Neural cell (in vitro differentiated cells): ENCODE measurements around the gene KRTAP8-1. TPM values are rescaled to one million over a fixed set of nuclear protein-coding genes. Genes with fewer than 3 reads are reported as not detected.
A peak's percentile ranks its signal among the peaks of the same experiment; 100 is the strongest.

Experiments
- H2AFZ ChIP-seq: fragments of 200-600, 300-800 bp; sonication (generic), shearing (Covaris generic); 2 replicates; pipeline ENCODE4 v1.6.0; 2014; ENCODE audit warnings: low read depth, mild to moderate bottlenecking, antibody characterized with exemption, low read length, moderate library complexity
- H3F3A ChIP-seq: fragments of 200-600 bp; shearing (Covaris generic); 2 replicates; pipeline ENCODE4 v1.6.1; 2016; ENCODE audit warnings: mild to moderate bottlenecking, moderate library complexity, mixed read lengths, antibody characterized with exemption, low read length; ENCODE audit not compliant: insufficient read depth, poor library complexity, severe bottlenecking
- H3K27ac ChIP-seq: fragments of 200-600, 300-800 bp; sonication (generic), shearing (Covaris generic); 2 replicates; pipeline ENCODE4 v1.5.1; 2014; ENCODE audit warnings: mild to moderate bottlenecking, low read length, moderate library complexity
- H3K27me3 ChIP-seq: fragments of 300-800, 200-600 bp; sonication (generic), shearing (Covaris generic); 2 replicates; pipeline ENCODE4 v1.6.0; 2014; ENCODE audit warnings: mild to moderate bottlenecking, low read depth, low read length, moderate library complexity; ENCODE audit not compliant: insufficient read depth
- H3K36me3 ChIP-seq: fragments of 300-800, 200-600 bp; sonication (generic), shearing (Covaris generic); 2 replicates; pipeline ENCODE4 v1.5.1; 2014; ENCODE audit warnings: mild to moderate bottlenecking, antibody characterized with exemption, low read length, moderate library complexity; ENCODE audit not compliant: insufficient read depth
- H3K4me2 ChIP-seq: fragments of 300-800, 200-600 bp; sonication (generic), shearing (Covaris generic); 2 replicates; pipeline ENCODE4 v1.6.0; 2014; ENCODE audit warnings: mild to moderate bottlenecking, low read length
- H3K4me3 ChIP-seq: fragments of 300-800, 200-600 bp; sonication (generic), shearing (Covaris generic); 2 replicates; pipeline ENCODE4 v1.5.1; 2014; ENCODE audit warnings: mild to moderate bottlenecking, low read length, moderate library complexity
- H3K79me2 ChIP-seq: fragments of 200-600 bp; shearing (Covaris generic); replicated peaks from 2 replicates; pipeline ENCODE4 v1.6.0; 2014; ENCODE audit warnings: mild to moderate bottlenecking, low read length, moderate library complexity; ENCODE audit not compliant: insufficient read depth
- H3K9ac ChIP-seq: fragments of 300-800, 200-600 bp; sonication (generic), shearing (Covaris generic); 2 replicates; pipeline ENCODE4 v1.6.1; 2016; ENCODE audit warnings: mild to moderate bottlenecking, low read length, mixed read lengths
- H3K9me2 ChIP-seq: fragments of 200-600 bp; shearing (Covaris generic); 2 replicates; pipeline ENCODE4 v1.6.1; 2016; ENCODE audit warnings: mild to moderate bottlenecking, low read length, mixed read lengths; ENCODE audit not compliant: insufficient read depth
- H3K9me3 ChIP-seq: fragments of 200-600, 300-800 bp; sonication (generic), shearing (Covaris generic); 2 replicates; pipeline ENCODE4 v1.6.1; 2016; ENCODE audit warnings: mild to moderate bottlenecking, mixed run types, low read length, moderate library complexity, mixed read lengths
- H4K20me1 ChIP-seq: fragments of 200-600 bp; shearing (Covaris generic); 2 replicates; pipeline ENCODE4 v1.6.1; 2016; ENCODE audit warnings: mild to moderate bottlenecking, mixed run types; ENCODE audit not compliant: insufficient read depth
- CTCF ChIP-seq: fragments of 450-650 bp; IDR thresholded peaks from 2 replicates; pipeline ENCODE4 v1.5.1; 2014; ENCODE audit warnings: antibody characterized with exemption, mild to moderate bottlenecking, moderate library complexity; ENCODE audit not compliant: poor library complexity, severe bottlenecking
- EP300 ChIP-seq: fragments of 450-650 bp; conservative IDR thresholded peaks from 2 replicates; pipeline ENCODE4 v1.6.1; 2014; ENCODE audit warnings: antibody characterized with exemption, mild to moderate bottlenecking, moderate library complexity; ENCODE audit not compliant: poor library complexity, severe bottlenecking
- EZH2 ChIP-seq: fragments of 200-600, 300-800 bp; shearing (Covaris generic), sonication (generic); IDR thresholded peaks from 2 replicates; pipeline ENCODE4 v1.6.1; 2014; ENCODE audit warnings: antibody characterized with exemption, low read length, borderline replicate concordance, mild to moderate bottlenecking; ENCODE audit not compliant: insufficient read depth, poor library complexity, severe bottlenecking
- MXI1 ChIP-seq: fragments of 450-650 bp; conservative IDR thresholded peaks from 2 replicates; pipeline ENCODE4 v1.6.1; 2014; ENCODE audit warnings: antibody characterized with exemption, mild to moderate bottlenecking; ENCODE audit not compliant: poor library complexity, severe bottlenecking
- POLR2AphosphoS5 ChIP-seq: IDR thresholded peaks from 2 replicates; pipeline ENCODE4 v1.6.1; 2012
- RAD21 ChIP-seq: fragments of 450-650 bp; conservative IDR thresholded peaks from 2 replicates; pipeline ENCODE4 v1.6.1; 2014; ENCODE audit warnings: antibody characterized with exemption, mild to moderate bottlenecking, moderate library complexity
- REST ChIP-seq: IDR thresholded peaks from 2 replicates; pipeline ENCODE4 v1.6.1; 2012; ENCODE audit warnings: borderline replicate concordance
- SMC3 ChIP-seq: fragments of 450-650 bp; conservative IDR thresholded peaks from 2 replicates; pipeline ENCODE4 v1.6.1; 2014; ENCODE audit warnings: antibody characterized with exemption, mild to moderate bottlenecking, moderate library complexity; ENCODE audit not compliant: poor library complexity
- TAF1 ChIP-seq: IDR thresholded peaks from 2 replicates; pipeline ENCODE4 v1.6.1; 2012; ENCODE audit warnings: low read depth
- polyA plus RNA-seq: library from polyadenylated mRNA; depleted of rRNA; stranded (reverse); fragments of >200 nt; gene quantifications from 2 replicates; pipeline ENCODE4 v1.2.3, GENCODE V29; 2014

The KRTAP8-1 gene
- polyA plus RNA-seq, 1 donor from 2014 or later: not detected

- no peaks in the 10 kb centered on the region for H3K9me2 ChIP-seq
- no peak overlapping the region for H3K27ac ChIP-seq
- no peak for TF ChIP-seq EZH2
- TF ChIP-seq CTCF: no peak
- no peak for TF ChIP-seq SMC3
- TF ChIP-seq TAF1: no peak
- no peak for TF ChIP-seq RAD21
- TF ChIP-seq EP300: no peak
- no peak for TF ChIP-seq POLR2AphosphoS5
- no peak for TF ChIP-seq MXI1
- no peak for TF ChIP-seq REST
- no peaks in the 10 kb centered on the region for H3F3A ChIP-seq
- no peaks in the 10 kb centered on the region for H3K79me2 ChIP-seq
- no peak overlapping the region for H3K4me2 ChIP-seq
- no peak overlapping the region for H2AFZ ChIP-seq
- H3K9me3 ChIP-seq: no peaks in the 10 kb centered on the region
- H3K27me3 ChIP-seq: no peaks in the 10 kb centered on the region
- H3K4me3 ChIP-seq: no peak overlapping the region
- H3K9ac ChIP-seq: no peak overlapping the region
- no peaks in the 10 kb centered on the region for H4K20me1 ChIP-seq
- H3K36me3 ChIP-seq: no peaks in the 10 kb centered on the region
Measured at GRCh38 chr21:30842990-30843389, 29.9 kb upstream of the KRTAP8-1 start.

- Histone ChIP-seq H3K27me3 (no peaks in the 10 kb centered on the region), H3K9me3 (no peaks in the 10 kb centered on the region), H3K4me3 (peak overlapping the region; percentile 38), H3K9me2 (no peaks in the 10 kb centered on the region), H3K79me2 (no peaks in the 10 kb centered on the region), H3K27ac (peak overlapping the region; percentile 82), H3K36me3 (no peaks in the 10 kb centered on the region), H2AFZ (no peak overlapping the region), H3F3A (no peaks in the 10 kb centered on the region), H3K9ac (peak overlapping the region; percentile 44), H3K4me2 (no peak overlapping the region), H4K20me1 (no peaks in the 10 kb centered on the region)
- TF ChIP-seq CTCF (peak; percentile 60), RAD21 (peak; percentile 61), EP300 (no peak), SMC3 (peak; percentile 63)
Measured at GRCh38 chr21:30839304-30839703, 26.2 kb upstream of the KRTAP8-1 start.
